Astrocyte (in vitro differentiated cells and primary cell): Measurements from ENCODE around the gene SSX2IP.

Experiments
- CTCF ChIP-seq: IDR thresholded peaks from 2 replicates; pipeline ENCODE4 v1.5.1; 2011; ENCODE audit warnings: low read depth, mild to moderate bottlenecking, inconsistent platforms, low read length, moderate library complexity; ENCODE audit not compliant: insufficient read depth
- EZH2 ChIP-seq: IDR thresholded peaks from 2 replicates; pipeline ENCODE4 v1.6.1; 2012; ENCODE audit warnings: mild to moderate bottlenecking, low read length, inconsistent platforms; ENCODE audit not compliant: insufficient read depth

- TF ChIP-seq CTCF (no peak), EZH2 (no peak)
Measured at GRCh38 chr1:84720221-84720780, 30.0 kb upstream of the SSX2IP start.
